SK-N-SH (cell line): ENCODE results near the gene MBOAT2.

ENCODE experiments used
- EP300 ChIP-seq, 2 experiments: IDR thresholded peaks; 2 replicates each; pipeline versions ENCODE4 v1.4.0 to v1.6.1; 2012; ENCODE audit warnings: borderline replicate concordance in 1 of 2, low read depth in 1 of 2, low read length in 1 of 2
- EZH2phosphoT487 ChIP-seq: fragments of 200-600 bp; sonication (generic); IDR thresholded peaks from 2 replicates; pipeline ENCODE4 v1.6.1; 2017; ENCODE audit warnings: low read depth, mixed run types, mild to moderate bottlenecking, antibody characterized with exemption, moderate library complexity, borderline replicate concordance
- FOXJ3 ChIP-seq: sonication (generic); formaldehyde crosslinking; IDR thresholded peaks from 2 replicates; pipeline ENCODE4 v1.5.1; 2020; ENCODE audit warnings: mild to moderate bottlenecking, missing genetic modification reagents
- POLR2AphosphoS5 ChIP-seq: IDR thresholded peaks from 2 replicates; pipeline ENCODE4 v1.6.1; 2012; ENCODE audit warnings: low read depth, low read length
- RAD21 ChIP-seq: IDR thresholded peaks from 2 replicates; pipeline ENCODE4 v1.6.1; 2012; ENCODE audit warnings: mild to moderate bottlenecking, low read length
- TAF1 ChIP-seq: IDR thresholded peaks from 2 replicates; pipeline ENCODE4 v1.6.1; 2012; ENCODE audit warnings: low read depth, mild to moderate bottlenecking, low read length, moderate library complexity, borderline replicate concordance
- TF ChIP-seq, protein P1 (sequence below): fragments of 200-600 bp; sonication (generic); IDR thresholded peaks from 2 replicates; pipeline ENCODE4 v1.6.1; 2017; ENCODE audit warnings: antibody characterized with exemption, mild to moderate bottlenecking, moderate library complexity
- TF ChIP-seq, protein P2 (sequence below): IDR thresholded peaks from 2 replicates; pipeline ENCODE4; 2012
- TF ChIP-seq, protein P3 (sequence below): fragments of 150-350 bp; IDR thresholded peaks from 2 replicates; pipeline ENCODE4 v1.6.1; 2016; ENCODE audit warnings: mild to moderate bottlenecking, low read depth, low read length
- TF ChIP-seq, protein P4 (sequence below): IDR thresholded peaks from 2 replicates; pipeline ENCODE4 v1.4.0; 2012; ENCODE audit warnings: low read depth
- TF ChIP-seq, protein P5 (sequence below): IDR thresholded peaks from 2 replicates; pipeline ENCODE4 v1.4.0; 2012; ENCODE audit warnings: low read depth, borderline replicate concordance
- TF ChIP-seq, protein P6 (sequence below): IDR thresholded peaks from 2 replicates; pipeline ENCODE4 v1.4.0; 2012; ENCODE audit warnings: low read depth, borderline replicate concordance

DNA sequence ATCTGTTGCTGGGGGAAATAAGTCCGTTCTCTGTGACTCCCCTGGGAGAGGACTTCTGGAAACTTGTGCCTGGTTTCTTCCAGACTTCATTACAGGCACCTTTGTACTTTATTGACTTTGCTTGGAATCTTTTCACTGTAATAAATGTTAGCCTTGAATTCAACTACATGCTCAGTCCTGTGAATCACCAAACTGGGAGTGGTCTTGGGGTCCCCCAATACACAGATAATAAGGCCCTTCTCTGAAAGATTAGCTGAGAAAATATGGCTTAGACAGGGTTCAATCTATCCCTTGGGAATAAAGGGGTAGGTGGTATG is 117.3 kb downstream of the MBOAT2 start:
- TF ChIP-seq, protein P1, sequence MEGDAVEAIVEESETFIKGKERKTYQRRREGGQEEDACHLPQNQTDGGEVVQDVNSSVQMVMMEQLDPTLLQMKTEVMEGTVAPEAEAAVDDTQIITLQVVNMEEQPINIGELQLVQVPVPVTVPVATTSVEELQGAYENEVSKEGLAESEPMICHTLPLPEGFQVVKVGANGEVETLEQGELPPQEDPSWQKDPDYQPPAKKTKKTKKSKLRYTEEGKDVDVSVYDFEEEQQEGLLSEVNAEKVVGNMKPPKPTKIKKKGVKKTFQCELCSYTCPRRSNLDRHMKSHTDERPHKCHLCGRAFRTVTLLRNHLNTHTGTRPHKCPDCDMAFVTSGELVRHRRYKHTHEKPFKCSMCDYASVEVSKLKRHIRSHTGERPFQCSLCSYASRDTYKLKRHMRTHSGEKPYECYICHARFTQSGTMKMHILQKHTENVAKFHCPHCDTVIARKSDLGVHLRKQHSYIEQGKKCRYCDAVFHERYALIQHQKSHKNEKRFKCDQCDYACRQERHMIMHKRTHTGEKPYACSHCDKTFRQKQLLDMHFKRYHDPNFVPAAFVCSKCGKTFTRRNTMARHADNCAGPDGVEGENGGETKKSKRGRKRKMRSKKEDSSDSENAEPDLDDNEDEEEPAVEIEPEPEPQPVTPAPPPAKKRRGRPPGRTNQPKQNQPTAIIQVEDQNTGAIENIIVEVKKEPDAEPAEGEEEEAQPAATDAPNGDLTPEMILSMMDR = no peak
- TF ChIP-seq, protein P2, sequence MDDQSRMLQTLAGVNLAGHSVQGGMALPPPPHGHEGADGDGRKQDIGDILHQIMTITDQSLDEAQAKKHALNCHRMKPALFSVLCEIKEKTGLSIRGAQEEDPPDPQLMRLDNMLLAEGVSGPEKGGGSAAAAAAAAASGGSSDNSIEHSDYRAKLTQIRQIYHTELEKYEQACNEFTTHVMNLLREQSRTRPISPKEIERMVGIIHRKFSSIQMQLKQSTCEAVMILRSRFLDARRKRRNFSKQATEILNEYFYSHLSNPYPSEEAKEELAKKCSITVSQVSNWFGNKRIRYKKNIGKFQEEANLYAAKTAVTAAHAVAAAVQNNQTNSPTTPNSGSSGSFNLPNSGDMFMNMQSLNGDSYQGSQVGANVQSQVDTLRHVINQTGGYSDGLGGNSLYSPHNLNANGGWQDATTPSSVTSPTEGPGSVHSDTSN = no peak
- TF ChIP-seq EZH2phosphoT487 (no peak), TAF1 (no peak), RAD21 (no peak), POLR2AphosphoS5 (no peak), FOXJ3 (CRISPR knock-in tag) (no peak), EP300 (IDR thresholded peaks at IDR 0.05; ENCODE audit: borderline replicate concordance in 1 of 2, low read depth in 1 of 2, low read length in 1 of 2) (no peak)
- TF ChIP-seq, protein P3, sequence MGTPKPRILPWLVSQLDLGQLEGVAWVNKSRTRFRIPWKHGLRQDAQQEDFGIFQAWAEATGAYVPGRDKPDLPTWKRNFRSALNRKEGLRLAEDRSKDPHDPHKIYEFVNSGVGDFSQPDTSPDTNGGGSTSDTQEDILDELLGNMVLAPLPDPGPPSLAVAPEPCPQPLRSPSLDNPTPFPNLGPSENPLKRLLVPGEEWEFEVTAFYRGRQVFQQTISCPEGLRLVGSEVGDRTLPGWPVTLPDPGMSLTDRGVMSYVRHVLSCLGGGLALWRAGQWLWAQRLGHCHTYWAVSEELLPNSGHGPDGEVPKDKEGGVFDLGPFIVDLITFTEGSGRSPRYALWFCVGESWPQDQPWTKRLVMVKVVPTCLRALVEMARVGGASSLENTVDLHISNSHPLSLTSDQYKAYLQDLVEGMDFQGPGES = no peak
- TF ChIP-seq, protein P4, sequence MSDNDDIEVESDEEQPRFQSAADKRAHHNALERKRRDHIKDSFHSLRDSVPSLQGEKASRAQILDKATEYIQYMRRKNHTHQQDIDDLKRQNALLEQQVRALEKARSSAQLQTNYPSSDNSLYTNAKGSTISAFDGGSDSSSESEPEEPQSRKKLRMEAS = no peak
- TF ChIP-seq, protein P5, sequence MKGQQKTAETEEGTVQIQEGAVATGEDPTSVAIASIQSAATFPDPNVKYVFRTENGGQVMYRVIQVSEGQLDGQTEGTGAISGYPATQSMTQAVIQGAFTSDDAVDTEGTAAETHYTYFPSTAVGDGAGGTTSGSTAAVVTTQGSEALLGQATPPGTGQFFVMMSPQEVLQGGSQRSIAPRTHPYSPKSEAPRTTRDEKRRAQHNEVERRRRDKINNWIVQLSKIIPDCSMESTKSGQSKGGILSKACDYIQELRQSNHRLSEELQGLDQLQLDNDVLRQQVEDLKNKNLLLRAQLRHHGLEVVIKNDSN = no peak
- TF ChIP-seq, protein P6, sequence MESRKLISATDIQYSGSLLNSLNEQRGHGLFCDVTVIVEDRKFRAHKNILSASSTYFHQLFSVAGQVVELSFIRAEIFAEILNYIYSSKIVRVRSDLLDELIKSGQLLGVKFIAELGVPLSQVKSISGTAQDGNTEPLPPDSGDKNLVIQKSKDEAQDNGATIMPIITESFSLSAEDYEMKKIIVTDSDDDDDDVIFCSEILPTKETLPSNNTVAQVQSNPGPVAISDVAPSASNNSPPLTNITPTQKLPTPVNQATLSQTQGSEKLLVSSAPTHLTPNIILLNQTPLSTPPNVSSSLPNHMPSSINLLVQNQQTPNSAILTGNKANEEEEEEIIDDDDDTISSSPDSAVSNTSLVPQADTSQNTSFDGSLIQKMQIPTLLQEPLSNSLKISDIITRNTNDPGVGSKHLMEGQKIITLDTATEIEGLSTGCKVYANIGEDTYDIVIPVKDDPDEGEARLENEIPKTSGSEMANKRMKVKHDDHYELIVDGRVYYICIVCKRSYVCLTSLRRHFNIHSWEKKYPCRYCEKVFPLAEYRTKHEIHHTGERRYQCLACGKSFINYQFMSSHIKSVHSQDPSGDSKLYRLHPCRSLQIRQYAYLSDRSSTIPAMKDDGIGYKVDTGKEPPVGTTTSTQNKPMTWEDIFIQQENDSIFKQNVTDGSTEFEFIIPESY = no peak
